HS-27A (cell line): ENCODE data around the gene EPN2.

Experiments
- DNase-seq: peaks from one replicate; pipeline ENCODE4 v3.0.0-alpha.2; 2012; ENCODE audit warnings: low read depth, missing footprints

Gene EPN2

GRCh38 chr17:19381741-19382444 is 144.7 kb downstream of the EPN2 start:
- DNase-seq = no peak

DNA sequence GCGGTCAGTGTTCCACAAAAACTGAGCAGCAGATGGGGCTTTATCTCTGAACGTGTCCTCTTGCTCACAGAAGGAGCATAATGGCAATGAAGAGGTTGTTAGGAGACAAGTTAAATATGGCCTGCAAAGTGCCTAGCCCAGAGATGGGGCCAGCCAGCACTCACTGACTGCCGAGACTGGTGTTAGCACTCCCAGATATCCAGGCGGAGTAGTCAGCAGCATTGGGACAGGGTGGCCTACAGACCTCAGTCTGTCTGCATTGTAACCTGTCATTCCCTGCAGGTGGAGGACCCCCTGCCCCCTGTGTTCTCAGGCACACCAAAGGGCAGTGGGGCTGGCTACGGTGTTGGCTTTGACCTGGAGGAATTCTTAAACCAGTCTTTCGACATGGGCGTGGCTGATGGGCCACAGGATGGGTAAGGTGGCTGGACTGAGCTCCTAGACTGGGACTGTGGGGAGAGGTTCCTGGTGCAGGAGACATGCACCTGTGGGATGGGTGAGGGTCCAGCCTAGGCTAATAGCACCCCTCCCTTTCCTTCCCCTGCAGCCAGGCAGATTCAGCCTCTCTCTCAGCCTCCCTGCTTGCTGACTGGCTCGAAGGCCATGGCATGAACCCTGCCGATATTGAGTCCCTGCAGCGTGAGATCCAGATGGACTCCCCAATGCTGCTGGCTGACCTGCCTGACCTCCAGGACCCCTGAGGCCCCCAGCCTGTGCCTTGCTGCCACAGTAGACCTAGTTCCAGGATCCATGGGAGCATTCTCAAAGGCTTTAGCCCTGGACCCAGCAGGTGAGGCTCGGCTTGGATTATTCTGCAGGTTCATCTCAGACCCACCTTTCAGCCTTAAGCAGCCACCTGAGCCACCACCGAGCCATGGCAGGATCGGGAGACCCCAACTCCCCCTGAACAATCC is 145.6 kb downstream of the EPN2 start:
- DNase-seq = no peak

- no peak for DNase-seq
Measured at GRCh38 chr17:19383681-19384470, 146.7 kb downstream of the EPN2 start.

DNA sequence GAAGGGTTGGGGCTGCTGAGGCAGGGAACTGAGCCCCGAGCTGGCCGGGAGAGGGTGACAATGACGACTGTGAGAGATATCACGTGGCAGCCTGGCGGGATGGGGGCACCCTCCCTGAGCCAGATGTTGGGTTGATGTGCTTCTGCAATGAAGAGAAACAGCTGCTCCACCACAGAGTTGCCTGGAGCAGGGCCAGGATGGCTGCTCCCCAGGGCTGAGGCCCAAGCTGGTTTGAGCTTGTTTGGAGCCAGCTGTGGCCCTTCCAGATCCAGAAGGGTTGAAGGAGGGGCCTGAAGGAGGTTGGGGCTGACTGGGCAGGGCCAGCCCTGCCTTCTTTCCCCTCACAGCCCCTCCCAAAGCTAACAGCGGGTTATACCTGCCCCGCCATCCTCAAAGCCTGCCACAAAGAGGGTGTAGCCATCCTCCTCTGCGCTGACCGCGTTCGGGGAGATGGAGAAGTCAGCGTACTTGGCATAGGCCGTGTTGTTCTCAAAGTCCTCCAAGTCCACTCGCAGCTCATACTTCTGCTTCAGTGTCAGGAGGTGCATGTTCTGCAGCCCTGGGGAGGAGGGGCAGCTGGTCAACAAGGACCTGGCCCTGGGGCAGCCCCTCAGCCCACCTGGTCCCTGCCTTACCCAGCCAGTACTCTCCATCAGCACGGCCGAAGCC is 147.7 kb downstream of the EPN2 start:
- DNase-seq = no peak

DNA sequence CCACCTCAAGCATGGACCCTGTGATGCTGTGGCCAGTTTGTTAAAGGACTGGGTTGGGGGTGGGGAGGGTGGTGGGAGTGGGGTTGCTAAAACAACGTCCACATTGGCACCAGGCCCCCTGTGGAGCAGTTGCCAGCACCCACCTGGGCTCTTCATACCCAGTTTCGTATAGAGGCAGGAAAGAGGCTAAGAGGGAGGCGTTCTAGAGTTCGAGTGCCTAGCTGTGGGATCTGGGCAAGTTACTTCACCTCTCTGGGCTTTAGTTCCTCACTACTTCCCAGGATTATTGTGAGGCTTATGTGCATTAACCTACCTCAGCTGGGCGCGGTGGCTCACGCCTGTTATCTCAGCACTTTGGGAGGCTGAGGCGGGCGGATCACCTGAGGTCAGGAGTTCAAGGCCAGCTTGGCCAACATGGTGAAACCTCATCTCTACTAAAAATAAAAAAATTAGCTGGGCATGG is 148.4 kb downstream of the EPN2 start:
- DNase-seq = no peak
